Epithelial cell of prostate (primary cell): ENCODE data around the gene IDH2.
A peak's percentile ranks its signal among the peaks of the same experiment; 100 is the strongest.
"Not testable (repeated sequence)": the region's sequence is repeated elsewhere in the genome, so short reads cannot be mapped to it uniquely, and the experiment has no call there.

Experiments
- DNase-seq: peaks from one replicate; pipeline ENCODE4 v3.0.0-alpha.2; 2011; ENCODE audit warnings: low read depth, low spot score
- H3K27ac ChIP-seq: fragments of 450-650 bp; 2 replicates; pipeline ENCODE4 v1.5.1; 2017; ENCODE audit warnings: mild to moderate bottlenecking

The IDH2 gene

GRCh38 chr15:90119367-90119766 lies 17.1 kb upstream of the IDH2 start:
- no peak for DNase-seq
- H3K27ac ChIP-seq = no peak overlapping the region

GRCh38 chr15:90115783-90116182 lies 13.5 kb upstream of the IDH2 start:
- DNase-seq = no peak
- no peak overlapping the region for H3K27ac ChIP-seq

- H3K27ac ChIP-seq = no peak overlapping the region
- no peak for DNase-seq
These were observed 12.2 kb upstream of the IDH2 start for GRCh38 chr15:90114451-90114901.

- H3K27ac ChIP-seq = no peak overlapping the region
- DNase-seq = no peak
These were observed 10.9 kb upstream of the IDH2 start for GRCh38 chr15:90113166-90113565.

- DNase-seq, H3K27ac ChIP-seq: not testable (repeated sequence)
These were observed 7.0 kb upstream of the IDH2 start for GRCh38 chr15:90109163-90109751.

GRCh38 chr15:90108038-90108437 lies 5.8 kb upstream of the IDH2 start:
- DNase-seq, H3K27ac ChIP-seq: not testable (repeated sequence)

GRCh38 chr15:90106522-90107117 lies 4.4 kb upstream of the IDH2 start:
- no peak for DNase-seq
- no peak overlapping the region for H3K27ac ChIP-seq

GRCh38 chr15:90105521-90105920 lies 3.3 kb upstream of the IDH2 start:
- no peak overlapping the region for H3K27ac ChIP-seq
- no peak for DNase-seq

- no peak overlapping the region for H3K27ac ChIP-seq
- no peak for DNase-seq
These were observed 2.3 kb upstream of the IDH2 start for GRCh38 chr15:90104551-90104950.

GRCh38 chr15:90103701-90104329 lies 1.5 kb upstream of the IDH2 start:
- no peak overlapping the region for H3K27ac ChIP-seq
- DNase-seq = no peak

- H3K27ac ChIP-seq = peak overlapping the region; percentile 18
- DNase-seq = no peak
These were observed 919 bp downstream of the IDH2 start for GRCh38 chr15:90101130-90101968.

- peak overlapping the region; percentile 5 for H3K27ac ChIP-seq
- DNase-seq = no peak
These were observed 2.1 kb downstream of the IDH2 start for GRCh38 chr15:90099868-90100831.

- H3K27ac ChIP-seq = no peak overlapping the region
These were observed 3.0 kb downstream of the IDH2 start for GRCh38 chr15:90099072-90099867.

GRCh38 chr15:90097475-90097874 lies 4.8 kb downstream of the IDH2 start:
- H3K27ac ChIP-seq = no peak overlapping the region
- DNase-seq = no peak

More at GRCh38 chr15:90099072-90099867, 3.0 kb downstream of the IDH2 start:
- DNase-seq = no peak

GRCh38 chr15:90095521-90095959 lies 6.7 kb downstream of the IDH2 start:
- DNase-seq = no peak
- no peak overlapping the region for H3K27ac ChIP-seq

- DNase-seq = no peak
These were observed 10.9 kb downstream of the IDH2 start for GRCh38 chr15:90091156-90091931.

GRCh38 chr15:90090226-90090848 lies 11.9 kb downstream of the IDH2 start:
- no peak for DNase-seq
- H3K27ac ChIP-seq = no peak overlapping the region

More at GRCh38 chr15:90091156-90091931, 10.9 kb downstream of the IDH2 start:
- H3K27ac ChIP-seq = no peak overlapping the region
